ENCODE results near the gene SDK1.
A peak's percentile ranks its signal among the peaks of the same experiment; 100 is the strongest.

The SDK1 gene

GRCh38 chr7:3649678-3650440 is 348.8 kb downstream of the SDK1 start:
- H3K4me3 ChIP-seq (ENCODE audit: low read depth, low read length) = no peak overlapping the region
- in situ Hi-C loops (cut with HindIII; ENCODE audit: low sequenced_read_pairs) = no loop called here
- no peak for TF ChIP-seq CTCF (IDR thresholded peaks at IDR 0.05; ENCODE audit: low read depth, low read length)
- DNase-seq (ENCODE audit: low read depth, low spot score) = peak; percentile 25

- in situ Hi-C loops (cut with HindIII; ENCODE audit: low sequenced_read_pairs) = no loop called here
- no peak for DNase-seq (ENCODE audit: low read depth, low spot score)
- TF ChIP-seq CTCF (IDR thresholded peaks at IDR 0.05; ENCODE audit: low read depth, low read length) = no peak
- no peak overlapping the region for H3K4me3 ChIP-seq (ENCODE audit: low read depth, low read length)
Measured at GRCh38 chr7:3650844-3651243, 349.8 kb downstream of the SDK1 start.

- H3K4me3 ChIP-seq (ENCODE audit: low read depth, low read length) = no peak overlapping the region
- no peak for TF ChIP-seq CTCF (IDR thresholded peaks at IDR 0.05; ENCODE audit: low read depth, low read length)
- no peak for DNase-seq (ENCODE audit: low read depth, low spot score)
- in situ Hi-C loops (cut with HindIII; ENCODE audit: low sequenced_read_pairs) = no loop called here
Measured at GRCh38 chr7:3655635-3656034, 354.6 kb downstream of the SDK1 start.

- in situ Hi-C loops (cut with HindIII; ENCODE audit: low sequenced_read_pairs) = no loop called here
- no peak overlapping the region for H3K4me3 ChIP-seq (ENCODE audit: low read depth, low read length)
- TF ChIP-seq CTCF (IDR thresholded peaks at IDR 0.05; ENCODE audit: low read depth, low read length) = no peak
- DNase-seq (ENCODE audit: low read depth, low spot score) = no peak
Measured at GRCh38 chr7:3657206-3657605, 356.2 kb downstream of the SDK1 start.

- no peak overlapping the region for H3K4me3 ChIP-seq (ENCODE audit: low read depth, low read length)
- no peak for DNase-seq (ENCODE audit: low read depth, low spot score)
- in situ Hi-C loops (cut with HindIII; ENCODE audit: low sequenced_read_pairs) = no loop called here
- TF ChIP-seq CTCF (IDR thresholded peaks at IDR 0.05; ENCODE audit: low read depth, low read length) = no peak
Measured at GRCh38 chr7:3668743-3669142, 367.7 kb downstream of the SDK1 start.

- TF ChIP-seq CTCF (IDR thresholded peaks at IDR 0.05; ENCODE audit: low read depth, low read length) = no peak
- no peak overlapping the region for H3K4me3 ChIP-seq (ENCODE audit: low read depth, low read length)
- in situ Hi-C loops (cut with HindIII; ENCODE audit: low sequenced_read_pairs) = no loop called here
- no peak for DNase-seq (ENCODE audit: low read depth, low spot score)
Measured at GRCh38 chr7:3670898-3671297, 369.8 kb downstream of the SDK1 start.

All from astrocyte of the spinal cord (primary cell).